H1 (cell line): ENCODE data around the gene F10. TPM values are rescaled to one million over a fixed set of nuclear protein-coding genes. Genes with fewer than 3 reads are reported as not detected.

ENCODE experiments used
- E2F6 ChIP-seq: IDR thresholded peaks from 2 replicates; pipeline ENCODE4 v1.6.1; 2012; ENCODE audit warnings: inconsistent platforms
- KDM4A ChIP-seq: IDR thresholded peaks from one replicate; pipeline ENCODE4 v1.7.1; 2012; ENCODE audit warnings: low read depth, mild to moderate bottlenecking, moderate library complexity, low read length, inconsistent platforms; ENCODE audit not compliant: severe bottlenecking
- polyA plus RNA-seq, 7 experiments: library from polyadenylated mRNA; depleted of rRNA in 3 of 7; stranded (reverse) in 5 of 7; unstranded in 2 of 7; fragments of >200 nt in 5 of 7; fragments of 200-250 nt in 2 of 7; gene quantifications; 1 replicate in 5 of 7; 2 replicates in 1 of 7; 4 replicates in 1 of 7; pipeline versions ENCODE4 v1.2.1 to v1.2.3, GENCODE V29; 2011 to 2013; ENCODE audit warnings: missing spikeins in 2 of 7, mixed read lengths in 2 of 7
- total RNA-seq: library from RNA; stranded (reverse); fragmentation: NEBNext Ultra II Directional; extraction: Animal tissue kit (Norgen Biotek cat#: 25700); gene quantifications from 2 replicates; pipeline ENCODE4 v1.2.1, GENCODE V29; 2021

F10 gene
- total and polyA plus RNA-seq, 2 of the 8 experiments (the other 6 are each of a cell fraction or from before 2014, with no cell fraction given): 2.0 to 4.2 TPM

- TF ChIP-seq KDM4A: no peak
- TF ChIP-seq E2F6: no peak
These were observed 47.0 kb downstream of the F10 start (continued) for GRCh38 chr13:113169277-113170272.
